Urinary bladder (tissue), 4 donors: ENCODE data around the gene CENPU. TPM values are rescaled to one million over a fixed set of nuclear protein-coding genes. Genes with fewer than 3 reads are reported as not detected.

Experiments
- DNase-seq: peaks from one replicate; pipeline ENCODE4 v3.0.0-alpha.2; 2015; ENCODE audit errors: extremely low spot score
- H3K27ac ChIP-seq: one replicate; pipeline ENCODE4 v1.5.1; 2013; ENCODE audit warnings: low read depth, mild to moderate bottlenecking, moderate library complexity
- H3K36me3 ChIP-seq: one replicate; pipeline ENCODE4 v1.6.1; 2013; ENCODE audit warnings: mild to moderate bottlenecking, moderate library complexity; ENCODE audit not compliant: insufficient read depth
- H3K4me1 ChIP-seq: one replicate; pipeline ENCODE4 v1.6.1; 2013; ENCODE audit warnings: mild to moderate bottlenecking, moderate library complexity; ENCODE audit not compliant: insufficient read depth
- H3K4me3 ChIP-seq: one replicate; pipeline ENCODE4 v1.5.1; 2013; ENCODE audit warnings: low read depth, low read length
- WGBS: extraction: QIAGEN DNeasy Blood & Tissue Kit; methylation state at CpG from one replicate; pipeline ENCODE4 v1.1.7; 2013; 5-methylcytosine and 5-hydroxymethylcytosine counted together
- polyA plus RNA-seq: library from polyadenylated mRNA; stranded (reverse); fragments of 200-250 nt; gene quantifications from one replicate; pipeline ENCODE4 v1.2.3, GENCODE V29; 2013
- total RNA-seq: library from RNA; depleted of rRNA; stranded (reverse); fragments of >200 nt; gene quantifications from one replicate; pipeline ENCODE4 v1.2.3, GENCODE V29; 2014
- donor health status: healthy with polysubstance abuse.
- donor health status: healthy.

CENPU gene
- total and polyA plus RNA-seq, 2 donors, result 1.5 to 24.8 TPM

GRCh38 chr4:184648054-184648312, 85.9 kb downstream of the CENPU start:
- DNase-seq, result no peak
- Histone ChIP-seq H3K36me3 (no peaks in the 10 kb centered on the region), H3K4me3 (peak overlapping the region; percentile 84), H3K27ac (peak overlapping the region; percentile 98), H3K4me1 (peaks cover 2% of the 10 kb centered on the region)
- WGBS, result 4% methylated on average over 6 of the region's 6 CpGs

GRCh38 chr4:184647266-184648053, 86.4 kb downstream of the CENPU start:
- no peak for DNase-seq
- Histone ChIP-seq H3K4me1 (peaks cover 2% of the 10 kb centered on the region), H3K36me3 (no peaks in the 10 kb centered on the region), H3K27ac (no peak overlapping the region), H3K4me3 (peak overlapping the region; percentile 84)
- WGBS, result 67% methylated on average over 7 of the region's 7 CpGs

GRCh38 chr4:184645904-184646610, 87.8 kb downstream of the CENPU start:
- no peak for DNase-seq
- WGBS, result 69% methylated on average over 6 of the region's 6 CpGs
- H3K4me1 ChIP-seq, result peaks cover 2% of the 10 kb centered on the region
- no peaks in the 10 kb centered on the region for H3K36me3 ChIP-seq
- H3K27ac ChIP-seq, result no peak overlapping the region
- no peak overlapping the region for H3K4me3 ChIP-seq

- 81% methylated on average over 9 of the region's 9 CpGs for WGBS
- H3K4me3 ChIP-seq, result no peak overlapping the region
- H3K36me3 ChIP-seq, result no peaks in the 10 kb centered on the region
- no peak overlapping the region for H3K27ac ChIP-seq
- DNase-seq, result no peak
- peaks cover 2% of the 10 kb centered on the region for H3K4me1 ChIP-seq
These were observed 89.2 kb downstream of the CENPU start for GRCh38 chr4:184644553-184645307.

Other genes starting within 250 kb of the CENPU start
- 42.8 TPM for gene CASP3, start 84.6 kb downstream of the CENPU start, total RNA-seq
- 15.1 TPM for gene CASP3, start 84.6 kb downstream of the CENPU start, polyA plus RNA-seq
- gene PRIMPOL, start 84.4 kb downstream of the CENPU start, total RNA-seq, result 51.3 TPM
- 12.7 TPM for gene PRIMPOL, start 84.4 kb downstream of the CENPU start, polyA plus RNA-seq
- gene ACSL1, start 91.9 kb upstream of the CENPU start, total RNA-seq, result 39.3 TPM
- gene ACSL1, start 91.9 kb upstream of the CENPU start, polyA plus RNA-seq, result 94.3 TPM